WTC11 (cell line): ENCODE measurements around the gene PHC2. TPM values are rescaled to one million over a fixed set of nuclear protein-coding genes. Genes with fewer than 3 reads are reported as not detected.

Experiments used
- ATAC-seq: fragments of 200-7000 bp; cut with Tn5 transposase; 2 replicates; pipeline ENCODE4 v1.10.0; 2021; ENCODE audit warnings: mild to moderate bottlenecking, moderate library complexity
- CTCF ChIA-PET: fragments of 300-600 bp; sonication (Branson Sonifier 250); formaldehyde crosslinking; loops from one replicate; lab custom pipeline; 2021; ENCODE audit warnings: antibody characterized with exemption; lab: Charles Lee
- POLR2A ChIA-PET: fragments of 350-600 bp; sonication (Branson Sonifier 250); formaldehyde crosslinking; loops from one replicate; lab custom pipeline; 2021; ENCODE audit warnings: antibody characterized with exemption; lab: Charles Lee
- DNase-seq: peaks from one replicate; pipeline ENCODE4 v3.0.0; 2021; ENCODE audit warnings: low spot score
- H3K27ac Mint-ChIP-seq: 2 replicates; pipeline ENCODE4 v1.8.0; 2021; ENCODE audit warnings: mixed read lengths
- H3K27me3 Mint-ChIP-seq: 2 replicates; pipeline ENCODE4 v1.8.0; 2021; ENCODE audit warnings: low read depth, mild to moderate bottlenecking, moderate library complexity, mixed read lengths
- H3K36me3 Mint-ChIP-seq: 2 replicates; pipeline ENCODE4 v1.8.0; 2021; ENCODE audit warnings: mixed read lengths
- H3K4me1 Mint-ChIP-seq: 2 replicates; pipeline ENCODE4 v1.8.0; 2022; ENCODE audit warnings: mixed read lengths
- H3K4me3 Mint-ChIP-seq: 2 replicates; pipeline ENCODE4 v1.8.0; 2021; ENCODE audit warnings: mild to moderate bottlenecking, moderate library complexity, mixed read lengths
- H3K9me3 Mint-ChIP-seq: 2 replicates; pipeline ENCODE4 v1.8.0; 2021; ENCODE audit warnings: mixed read lengths
- CDX4 ChIP-seq: fragments of 250-450 bp; sonication (Bioruptor Pico); IDR thresholded peaks from 2 replicates; pipeline ENCODE4 v1.9.0; 2021; ENCODE audit warnings: moderate library complexity, mild to moderate bottlenecking, inconsistent platforms, borderline replicate concordance
- FOXJ3 ChIP-seq: sonication (generic); formaldehyde crosslinking; IDR thresholded peaks from 2 replicates; pipeline ENCODE4 v1.9.0; 2021; ENCODE audit warnings: missing genetic modification reagents, mild to moderate bottlenecking, borderline replicate concordance
- FOXP1 ChIP-seq: sonication (generic); formaldehyde crosslinking; IDR thresholded peaks from 2 replicates; pipeline ENCODE4 v1.8.0; 2022; ENCODE audit warnings: missing genetic modification reagents, mild to moderate bottlenecking, moderate library complexity, borderline replicate concordance
- RELA ChIP-seq: sonication (generic); formaldehyde crosslinking; IDR thresholded peaks from 2 replicates; pipeline ENCODE4 v1.8.1; 2022; ENCODE audit warnings: missing genetic modification reagents, mild to moderate bottlenecking, borderline replicate concordance
- RORB ChIP-seq: fragments of 250-450 bp; sonication (Bioruptor Pico); IDR thresholded peaks from 2 replicates; pipeline ENCODE4 v1.9.0; 2021; ENCODE audit warnings: mild to moderate bottlenecking
- SP1 ChIP-seq: sonication (generic); formaldehyde crosslinking; conservative IDR thresholded peaks from 2 replicates; pipeline ENCODE4 v1.8.1; 2022; ENCODE audit warnings: missing genetic modification reagents
- USF1 ChIP-seq: sonication (generic); formaldehyde crosslinking; IDR thresholded peaks from 2 replicates; pipeline ENCODE4 v1.8.0; 2022; ENCODE audit warnings: mild to moderate bottlenecking, missing genetic modification reagents
- ZNF121 ChIP-seq: sonication (generic); formaldehyde crosslinking; IDR thresholded peaks from 2 replicates; pipeline ENCODE4 v1.8.0; 2023; ENCODE audit warnings: missing genetic modification reagents
- ZNF532 ChIP-seq: fragments of 250-450 bp; sonication (Bioruptor Pico); IDR thresholded peaks from 2 replicates; pipeline ENCODE4 v1.9.0; 2021; ENCODE audit warnings: mild to moderate bottlenecking, borderline replicate concordance
- total RNA-seq: library from RNA; stranded (reverse); gene quantifications from 3 replicates; pipeline ENCODE4 v1.2.3, GENCODE V29; 2021
- TF ChIP-seq, protein P1 (sequence below): sonication (generic); formaldehyde crosslinking; IDR thresholded peaks from 2 replicates; pipeline ENCODE4 v1.8.1; 2022; ENCODE audit warnings: low read depth, mild to moderate bottlenecking, moderate library complexity, missing genetic modification reagents, borderline replicate concordance
- TF ChIP-seq, protein P2 (sequence below): fragments of 250-450 bp; sonication (Bioruptor Pico); conservative IDR thresholded peaks from 2 replicates; pipeline ENCODE4 v1.9.0; 2021; ENCODE audit warnings: mild to moderate bottlenecking
- TF ChIP-seq, protein P3 (sequence below): sonication (generic); formaldehyde crosslinking; IDR thresholded peaks from 2 replicates; pipeline ENCODE4 v1.8.1; 2022; ENCODE audit warnings: mild to moderate bottlenecking, moderate library complexity, missing genetic modification reagents
- TF ChIP-seq, protein P4 (sequence below): sonication (generic); formaldehyde crosslinking; IDR thresholded peaks from 2 replicates; pipeline ENCODE4 v1.8.0; 2022; ENCODE audit warnings: mild to moderate bottlenecking, missing genetic modification reagents

The PHC2 gene
- total RNA-seq, 1 experiment from 2014 or later, result 7.0 TPM

DNA sequence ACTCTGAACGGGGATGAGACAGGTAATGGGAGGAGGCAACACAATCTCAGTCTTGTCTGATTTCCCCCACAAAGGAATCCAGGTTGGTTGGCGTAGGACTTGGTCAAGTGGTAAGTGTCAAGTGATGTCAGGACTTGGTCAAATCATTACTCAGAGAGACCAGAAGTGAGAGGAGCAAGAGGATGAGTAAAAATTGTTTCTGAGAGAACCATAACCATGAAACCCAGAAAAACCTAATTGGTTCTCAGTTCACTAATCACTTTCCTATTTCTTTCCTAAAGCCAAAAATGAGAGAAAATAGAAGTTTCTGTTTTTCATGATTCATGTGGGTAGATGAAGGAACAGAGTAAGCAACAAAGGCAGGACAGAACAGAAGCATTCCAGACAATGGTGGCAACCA, 5.0 kb downstream of the PHC2 start:
- POLR2A ChIA-PET, result no interaction called here
- TF ChIP-seq, protein P1, sequence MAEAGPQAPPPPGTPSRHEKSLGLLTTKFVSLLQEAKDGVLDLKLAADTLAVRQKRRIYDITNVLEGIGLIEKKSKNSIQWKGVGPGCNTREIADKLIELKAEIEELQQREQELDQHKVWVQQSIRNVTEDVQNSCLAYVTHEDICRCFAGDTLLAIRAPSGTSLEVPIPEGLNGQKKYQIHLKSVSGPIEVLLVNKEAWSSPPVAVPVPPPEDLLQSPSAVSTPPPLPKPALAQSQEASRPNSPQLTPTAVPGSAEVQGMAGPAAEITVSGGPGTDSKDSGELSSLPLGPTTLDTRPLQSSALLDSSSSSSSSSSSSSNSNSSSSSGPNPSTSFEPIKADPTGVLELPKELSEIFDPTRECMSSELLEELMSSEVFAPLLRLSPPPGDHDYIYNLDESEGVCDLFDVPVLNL, result no peak
- TF ChIP-seq RELA (CRISPR knock-in tag) (no peak), SP1 (CRISPR knock-in tag) (no peak), CDX4 (CRISPR knock-in tag) (no peak), FOXP1 (no peak), FOXJ3 (no peak), RORB (CRISPR knock-in tag) (no peak), USF1 (CRISPR knock-in tag) (no peak), ZNF532 (no peak)
- TF ChIP-seq, protein P2, sequence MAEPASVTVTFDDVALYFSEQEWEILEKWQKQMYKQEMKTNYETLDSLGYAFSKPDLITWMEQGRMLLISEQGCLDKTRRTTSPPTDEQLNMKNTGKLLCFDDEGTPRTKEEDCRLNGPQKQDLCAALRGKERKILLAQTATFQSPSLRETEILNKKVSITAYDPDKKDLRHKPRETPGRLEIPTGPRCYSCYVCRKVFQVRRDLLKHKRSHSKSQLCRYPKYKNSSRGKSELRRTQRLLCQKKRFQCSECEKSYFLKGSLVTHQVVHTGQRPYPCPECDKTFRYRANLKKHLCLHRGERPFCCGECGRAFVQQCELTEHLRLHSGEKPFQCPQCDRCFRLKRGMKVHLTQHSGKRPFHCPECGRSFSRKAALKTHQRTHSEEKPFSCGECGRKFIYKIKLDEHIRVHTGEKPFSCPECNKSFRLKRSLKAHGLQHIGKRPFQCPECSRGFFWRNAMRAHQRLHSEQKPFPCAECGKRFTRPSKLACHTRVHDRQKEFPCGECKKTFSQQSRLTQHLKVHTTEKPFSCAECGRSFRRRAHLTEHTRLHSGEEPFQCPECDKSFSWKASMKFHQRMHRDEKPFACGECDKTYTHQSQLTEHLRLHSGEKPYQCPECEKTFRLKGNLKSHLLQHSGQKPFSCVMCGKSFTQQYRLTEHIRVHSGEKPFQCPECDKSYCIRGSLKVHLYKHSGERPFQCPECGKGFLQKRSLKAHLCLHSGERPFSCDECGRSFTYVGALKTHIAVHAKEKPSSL (CRISPR knock-in tag), result no peak
- TF ChIP-seq, protein P3, sequence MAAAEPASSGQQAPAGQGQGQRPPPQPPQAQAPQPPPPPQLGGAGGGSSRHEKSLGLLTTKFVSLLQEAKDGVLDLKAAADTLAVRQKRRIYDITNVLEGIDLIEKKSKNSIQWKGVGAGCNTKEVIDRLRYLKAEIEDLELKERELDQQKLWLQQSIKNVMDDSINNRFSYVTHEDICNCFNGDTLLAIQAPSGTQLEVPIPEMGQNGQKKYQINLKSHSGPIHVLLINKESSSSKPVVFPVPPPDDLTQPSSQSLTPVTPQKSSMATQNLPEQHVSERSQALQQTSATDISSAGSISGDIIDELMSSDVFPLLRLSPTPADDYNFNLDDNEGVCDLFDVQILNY (CRISPR knock-in tag), result no peak
- TF ChIP-seq, all 79 proteins: peak for 0
- H3K4me1 Mint-ChIP-seq, result peaks cover 22% of the 10 kb centered on the region
- peaks cover 6% of the 10 kb centered on the region; the same call in 1 of the 2 replicates for H3K9me3 Mint-ChIP-seq
- no peaks in the 10 kb centered on the region; the same call in 1 of the 2 replicates for H3K27me3 Mint-ChIP-seq
- H3K4me3 Mint-ChIP-seq, result no peak overlapping the region
- DNase-seq (no peak), ATAC-seq (no peak)
- peaks cover 2% of the 10 kb centered on the region; the same call in 1 of the 2 replicates for H3K36me3 Mint-ChIP-seq
- CTCF ChIA-PET, result no interaction called here
- no peak overlapping the region for H3K27ac Mint-ChIP-seq

GRCh38 chr1:33424610-33425009, 6.3 kb downstream of the PHC2 start:
- Mint-ChIP-seq H3K4me1 (peaks cover 22% of the 10 kb centered on the region), H3K4me3 (no peak overlapping the region), H3K27me3 (no peaks in the 10 kb centered on the region; the same call in 1 of the 2 replicates), H3K36me3 (peaks cover 2% of the 10 kb centered on the region; the same call in 1 of the 2 replicates), H3K27ac (no peak overlapping the region), H3K9me3 (peaks cover 6% of the 10 kb centered on the region; the same call in 1 of the 2 replicates)
- ChIA-PET POLR2A (no interaction called here), CTCF (no interaction called here)
- DNase-seq (no peak), ATAC-seq (no peak)
- TF ChIP-seq ZNF121 (CRISPR knock-in tag), result no peak
- TF ChIP-seq, protein P4, sequence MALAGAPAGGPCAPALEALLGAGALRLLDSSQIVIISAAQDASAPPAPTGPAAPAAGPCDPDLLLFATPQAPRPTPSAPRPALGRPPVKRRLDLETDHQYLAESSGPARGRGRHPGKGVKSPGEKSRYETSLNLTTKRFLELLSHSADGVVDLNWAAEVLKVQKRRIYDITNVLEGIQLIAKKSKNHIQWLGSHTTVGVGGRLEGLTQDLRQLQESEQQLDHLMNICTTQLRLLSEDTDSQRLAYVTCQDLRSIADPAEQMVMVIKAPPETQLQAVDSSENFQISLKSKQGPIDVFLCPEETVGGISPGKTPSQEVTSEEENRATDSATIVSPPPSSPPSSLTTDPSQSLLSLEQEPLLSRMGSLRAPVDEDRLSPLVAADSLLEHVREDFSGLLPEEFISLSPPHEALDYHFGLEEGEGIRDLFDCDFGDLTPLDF (CRISPR knock-in tag), result no peak
